WI38 (cell line): Measurements from ENCODE around the gene PITPNM3.

Experiments used
- H3K4me3 ChIP-seq: 2 replicates; pipeline ENCODE4 v1.5.1; 2011; ENCODE audit warnings: low read depth, mild to moderate bottlenecking, control low read depth, low read length
- TF ChIP-seq, protein P1 (sequence below): IDR thresholded peaks from 2 replicates; pipeline ENCODE4 v1.5.1; 2012; ENCODE audit warnings: low read depth, mild to moderate bottlenecking, control low read depth, low read length

PITPNM3 gene

DNA sequence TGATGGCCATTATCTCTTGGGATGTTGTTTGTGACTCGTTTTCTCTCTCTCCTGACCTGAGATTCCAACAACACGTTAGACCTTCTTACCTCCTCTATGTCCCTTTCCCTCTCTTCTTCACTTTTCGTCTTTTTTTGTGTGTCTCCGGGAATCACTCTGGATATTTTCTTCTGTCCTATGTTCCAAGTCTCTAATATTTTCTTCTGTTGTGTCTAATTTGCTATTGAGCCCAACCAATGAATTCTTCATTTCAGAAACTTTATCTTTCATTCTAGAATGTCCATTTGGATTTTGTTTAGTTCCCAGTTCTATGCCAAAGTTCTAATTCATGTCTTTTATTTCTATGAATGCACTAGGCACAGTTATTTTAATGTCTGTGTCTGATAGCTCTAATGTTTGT is 27.1 kb upstream of the PITPNM3 start:
- TF ChIP-seq, protein P1, sequence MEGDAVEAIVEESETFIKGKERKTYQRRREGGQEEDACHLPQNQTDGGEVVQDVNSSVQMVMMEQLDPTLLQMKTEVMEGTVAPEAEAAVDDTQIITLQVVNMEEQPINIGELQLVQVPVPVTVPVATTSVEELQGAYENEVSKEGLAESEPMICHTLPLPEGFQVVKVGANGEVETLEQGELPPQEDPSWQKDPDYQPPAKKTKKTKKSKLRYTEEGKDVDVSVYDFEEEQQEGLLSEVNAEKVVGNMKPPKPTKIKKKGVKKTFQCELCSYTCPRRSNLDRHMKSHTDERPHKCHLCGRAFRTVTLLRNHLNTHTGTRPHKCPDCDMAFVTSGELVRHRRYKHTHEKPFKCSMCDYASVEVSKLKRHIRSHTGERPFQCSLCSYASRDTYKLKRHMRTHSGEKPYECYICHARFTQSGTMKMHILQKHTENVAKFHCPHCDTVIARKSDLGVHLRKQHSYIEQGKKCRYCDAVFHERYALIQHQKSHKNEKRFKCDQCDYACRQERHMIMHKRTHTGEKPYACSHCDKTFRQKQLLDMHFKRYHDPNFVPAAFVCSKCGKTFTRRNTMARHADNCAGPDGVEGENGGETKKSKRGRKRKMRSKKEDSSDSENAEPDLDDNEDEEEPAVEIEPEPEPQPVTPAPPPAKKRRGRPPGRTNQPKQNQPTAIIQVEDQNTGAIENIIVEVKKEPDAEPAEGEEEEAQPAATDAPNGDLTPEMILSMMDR = no peak
- no peak overlapping the region for H3K4me3 ChIP-seq

DNA sequence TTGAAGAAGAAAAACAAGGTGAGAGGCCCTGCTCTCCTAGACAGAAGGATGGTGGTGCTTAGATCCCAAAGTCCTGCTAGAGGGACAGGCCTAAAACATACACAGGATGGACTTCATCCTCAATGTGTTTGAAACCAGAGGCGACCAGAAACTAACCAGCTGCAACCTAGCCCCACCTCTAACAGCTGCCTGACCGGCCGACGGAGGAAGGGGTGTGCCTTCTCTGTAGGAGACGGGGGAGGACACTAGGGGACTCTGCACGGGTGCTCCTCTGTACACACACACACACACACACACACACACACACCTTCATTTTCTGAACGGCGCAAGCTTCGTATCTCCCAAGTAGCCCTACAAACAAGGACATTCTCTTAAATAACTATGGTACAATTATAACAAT is 24.3 kb upstream of the PITPNM3 start:
- H3K4me3 ChIP-seq = no peak overlapping the region
- TF ChIP-seq, protein P1 = no peak

DNA sequence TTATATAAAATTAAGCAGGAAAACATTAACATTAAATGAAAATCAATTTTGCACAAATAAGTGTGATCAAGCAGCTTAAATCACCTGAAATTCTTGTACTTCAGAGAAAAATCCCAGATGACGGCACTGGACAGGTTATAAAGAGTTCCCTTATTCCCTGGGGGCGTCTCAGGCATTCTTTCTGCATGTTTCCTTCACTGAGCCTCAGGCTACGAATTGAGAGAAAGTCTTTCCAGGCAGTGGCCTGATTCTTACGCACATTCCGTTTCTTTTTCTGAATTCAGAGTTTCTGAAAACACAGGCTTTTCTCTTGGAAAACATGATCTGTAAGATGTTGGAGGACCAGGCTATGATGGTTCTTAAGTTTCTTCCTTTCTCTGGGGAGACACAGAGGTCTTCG is 22.1 kb upstream of the PITPNM3 start:
- TF ChIP-seq, protein P1 = no peak
- H3K4me3 ChIP-seq = no peak overlapping the region

DNA sequence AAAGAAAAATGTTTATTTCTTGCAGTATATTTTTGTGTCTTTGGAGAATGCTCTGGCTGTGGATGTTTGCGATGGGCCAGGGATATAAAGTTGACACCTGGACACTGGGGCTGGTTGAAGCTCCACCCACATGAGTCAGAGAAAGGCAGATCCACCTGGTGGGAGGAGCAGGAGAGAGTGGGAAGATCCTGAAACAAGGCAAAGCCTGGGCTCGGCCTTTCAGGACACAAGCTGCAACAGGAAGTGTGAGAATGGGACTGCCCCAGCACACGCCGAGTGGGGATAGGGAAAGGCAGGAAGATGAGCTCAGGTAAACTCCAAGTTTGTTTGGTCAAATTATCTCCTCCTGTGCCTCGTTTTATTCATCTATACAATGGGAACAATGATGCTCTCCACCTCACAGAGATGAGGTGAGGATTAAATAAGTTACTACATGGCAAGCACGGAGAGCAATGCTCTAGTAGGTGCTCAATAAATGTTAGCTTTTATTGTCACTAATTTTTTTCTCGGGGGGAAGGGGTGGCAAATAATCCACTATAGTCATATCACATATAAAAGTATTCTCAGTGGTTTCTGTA is 21.4 kb upstream of the PITPNM3 start:
- H3K4me3 ChIP-seq = no peak overlapping the region
- TF ChIP-seq, protein P1 = no peak

DNA sequence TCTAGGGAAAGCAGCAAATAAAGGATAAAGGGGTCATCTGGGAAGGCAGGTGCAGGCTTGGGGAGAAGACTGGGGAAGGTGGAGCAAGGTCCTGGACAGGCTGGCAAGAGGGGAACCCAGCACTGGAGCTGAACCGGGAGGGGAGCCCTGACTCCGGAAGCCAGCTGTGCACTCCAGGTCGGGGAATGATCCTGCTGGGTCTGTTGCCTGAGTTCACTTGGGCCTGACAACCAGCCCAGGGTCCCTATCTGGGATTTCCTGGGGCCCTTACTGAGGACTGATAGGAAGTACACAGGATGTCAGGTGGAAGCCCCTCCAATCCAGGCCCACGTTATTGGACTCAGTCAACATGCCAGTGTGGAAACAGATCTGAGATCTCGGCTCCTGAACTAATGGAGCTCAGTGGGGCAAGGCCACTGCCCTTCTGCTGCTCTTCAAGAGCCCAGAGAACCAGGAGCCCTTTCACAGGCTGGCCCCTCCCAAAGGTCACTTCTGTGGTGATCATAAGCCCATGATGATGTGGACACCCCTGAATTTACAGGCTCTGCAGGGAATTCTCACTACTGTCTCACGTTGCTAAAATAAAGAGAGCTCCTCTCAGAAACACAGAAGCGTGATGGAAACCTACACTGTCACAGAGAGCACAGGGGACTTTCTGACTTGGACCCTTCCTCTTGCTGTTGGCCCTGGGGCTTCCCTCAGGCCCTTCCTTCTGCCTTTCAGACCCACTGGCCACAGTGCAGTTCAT is 19.9 kb upstream of the PITPNM3 start:
- TF ChIP-seq, protein P1 = no peak
- no peak overlapping the region for H3K4me3 ChIP-seq

DNA sequence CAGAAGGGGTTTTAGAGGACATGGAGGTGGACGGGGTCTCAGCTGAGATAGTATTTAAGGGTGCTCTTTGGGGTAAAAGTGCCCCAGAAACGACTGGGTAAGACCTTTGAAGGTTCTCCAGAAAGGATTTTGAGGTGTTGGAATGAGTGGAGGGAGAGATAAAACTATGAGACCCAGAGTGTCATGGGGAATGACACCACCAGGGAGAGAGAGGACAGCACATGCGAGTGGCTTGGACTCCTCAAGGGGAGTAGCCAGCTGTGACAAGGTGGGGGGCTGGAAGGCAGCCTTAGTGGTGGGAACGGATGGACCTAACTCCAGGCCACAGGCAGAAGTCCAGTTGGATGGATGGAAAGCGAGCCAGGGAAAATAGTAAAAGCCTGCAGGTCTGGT is 19.2 kb upstream of the PITPNM3 start:
- TF ChIP-seq, protein P1 = no peak
- no peak overlapping the region for H3K4me3 ChIP-seq
